GM18517 (cell line): ENCODE measurements around the gene LPIN1.
"Not testable (repeated sequence)": the region's sequence is repeated elsewhere in the genome, so short reads cannot be mapped to it uniquely, and the experiment has no call there.

Experiments
- ATAC-seq: cut with Tn5 transposase; IDR thresholded peaks from one replicate; pipeline ENCODE4 v1.9.1; 2021; ENCODE audit warnings: mild to moderate bottlenecking, moderate library complexity; ENCODE audit not compliant: unreplicated experiment

Gene LPIN1

DNA sequence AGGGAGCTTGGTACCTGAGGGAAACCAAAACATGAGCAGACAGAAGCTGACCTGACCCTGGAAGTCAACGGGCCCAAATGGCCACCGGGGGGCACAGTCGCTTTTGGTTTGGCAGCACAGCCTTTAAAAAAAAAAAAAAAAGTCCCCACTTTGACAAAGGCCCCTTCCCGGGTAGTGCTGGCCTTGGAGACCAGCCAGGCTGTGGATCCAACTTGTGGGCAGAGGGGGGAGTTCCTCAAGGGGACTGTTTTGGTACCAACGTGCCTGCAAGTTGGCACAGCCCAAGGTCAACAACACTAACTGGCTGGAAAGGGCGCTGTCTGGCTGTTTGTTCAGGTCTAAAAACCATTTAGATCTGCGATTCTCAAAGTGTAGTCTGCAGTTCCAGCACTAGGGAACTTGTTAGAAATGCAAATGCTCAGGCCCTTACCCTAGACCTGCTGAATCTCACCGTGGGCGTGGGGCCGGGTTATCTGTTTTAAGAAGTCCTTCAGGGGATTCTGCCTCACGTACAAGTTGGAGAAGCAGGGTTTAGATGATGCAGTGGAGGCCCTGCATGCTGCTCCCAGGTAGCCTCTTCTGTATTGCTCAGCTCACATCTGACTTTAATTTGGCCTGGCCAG lies 83.0 kb downstream of the LPIN1 start:
- ATAC-seq, result peak; percentile 32

DNA sequence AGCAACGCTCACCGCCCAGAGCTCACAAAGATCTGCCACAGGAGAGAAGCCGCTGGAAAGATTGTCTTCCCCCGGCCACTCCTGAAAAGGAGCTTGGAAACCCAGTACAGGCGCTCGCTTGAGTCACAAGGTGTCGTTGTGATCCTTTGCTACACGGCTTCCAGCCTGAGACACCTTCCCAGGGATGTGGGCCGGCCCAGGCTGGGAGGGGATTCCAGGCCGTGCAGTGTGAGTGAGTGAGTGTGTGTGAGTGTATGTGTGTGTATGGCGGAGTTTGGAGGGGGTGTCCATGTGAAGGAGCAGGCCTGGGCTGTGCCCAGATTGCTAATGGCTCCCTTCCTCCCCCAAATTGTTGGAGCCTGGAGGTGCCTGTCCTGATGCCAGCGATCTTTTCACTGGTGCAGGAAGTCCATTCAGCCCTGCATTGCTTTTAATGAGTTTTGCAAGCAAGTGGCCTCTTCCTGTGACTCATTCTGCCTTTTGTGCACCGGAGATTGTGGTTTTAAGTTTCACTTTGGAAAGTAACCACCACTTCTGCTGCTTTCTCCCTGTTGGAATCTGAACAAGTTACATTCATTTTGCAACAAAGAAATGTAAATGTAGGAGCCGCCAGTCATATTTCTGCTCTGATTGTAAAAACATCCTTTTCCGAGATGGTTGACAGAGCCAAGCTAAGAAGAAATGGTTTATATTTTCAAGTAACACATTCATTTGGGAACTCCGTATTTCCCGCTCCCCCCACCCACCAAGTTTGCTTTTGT lies 83.7 kb downstream of the LPIN1 start:
- ATAC-seq, result peak; percentile 82

DNA sequence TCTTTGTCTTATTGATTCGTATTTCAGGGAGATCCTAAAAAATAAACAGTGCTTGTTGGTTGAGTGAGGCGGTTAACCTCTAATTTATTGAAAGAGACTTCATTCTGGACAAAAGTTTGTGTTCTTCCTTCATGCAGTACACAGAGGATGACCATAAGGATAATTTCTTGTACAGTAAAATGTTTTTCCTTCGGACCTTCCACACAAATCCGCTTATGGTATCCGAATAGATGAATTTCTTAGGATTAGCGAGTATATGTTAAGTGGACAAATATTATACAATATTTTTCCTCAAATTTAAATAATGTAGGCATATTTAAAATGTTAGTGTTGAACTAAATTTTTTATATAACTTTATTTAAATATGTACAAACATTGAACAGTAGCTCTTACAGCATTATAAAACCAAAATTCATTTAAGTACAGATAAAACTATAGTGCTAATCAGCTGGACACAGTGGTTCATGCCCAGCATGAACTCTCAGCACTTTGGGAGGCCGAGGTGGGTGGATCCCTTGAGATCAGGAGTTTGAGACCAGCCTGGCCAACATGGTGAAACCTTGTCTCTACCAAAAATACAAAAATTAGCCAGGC lies 84.4 kb downstream of the LPIN1 start:
- no peak for ATAC-seq

DNA sequence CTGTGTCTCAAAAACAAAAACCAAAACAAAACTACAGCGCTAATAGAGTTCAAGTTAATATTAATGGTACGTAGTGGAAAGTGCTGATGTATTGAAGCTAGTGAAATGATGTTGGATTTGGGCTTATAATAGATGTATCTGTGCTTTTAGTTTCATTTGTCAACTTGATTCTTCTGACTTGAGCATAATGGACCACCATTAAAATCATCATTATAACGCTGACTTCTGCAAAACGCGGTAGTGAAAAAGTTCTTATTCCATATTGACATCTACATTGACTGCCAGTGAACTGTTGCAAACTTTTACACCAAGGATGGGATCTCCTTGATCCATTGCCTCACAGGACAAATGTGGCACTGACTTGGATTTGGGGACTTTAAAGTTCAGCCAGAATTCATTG lies 85.0 kb downstream of the LPIN1 start:
- no peak for ATAC-seq

DNA sequence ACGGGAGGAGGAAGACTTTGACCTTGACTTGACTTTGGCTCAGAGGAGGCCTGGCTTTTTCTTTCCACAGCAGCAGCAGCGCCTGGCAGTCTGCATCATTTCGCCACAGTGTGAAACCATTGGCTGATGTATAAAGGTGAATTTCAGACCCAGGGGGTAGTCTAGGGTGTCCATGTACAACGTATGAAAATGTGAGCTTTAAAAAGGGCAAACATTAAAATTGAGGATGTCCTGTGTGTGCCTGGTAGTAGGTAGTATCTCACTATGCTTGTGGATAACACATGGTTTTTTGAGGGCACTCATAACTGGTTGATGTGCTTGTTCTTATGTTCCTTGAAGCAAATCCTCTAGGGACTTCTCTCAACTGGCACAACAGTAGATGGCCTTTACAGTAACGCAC lies 86.1 kb downstream of the LPIN1 start:
- no peak for ATAC-seq

DNA sequence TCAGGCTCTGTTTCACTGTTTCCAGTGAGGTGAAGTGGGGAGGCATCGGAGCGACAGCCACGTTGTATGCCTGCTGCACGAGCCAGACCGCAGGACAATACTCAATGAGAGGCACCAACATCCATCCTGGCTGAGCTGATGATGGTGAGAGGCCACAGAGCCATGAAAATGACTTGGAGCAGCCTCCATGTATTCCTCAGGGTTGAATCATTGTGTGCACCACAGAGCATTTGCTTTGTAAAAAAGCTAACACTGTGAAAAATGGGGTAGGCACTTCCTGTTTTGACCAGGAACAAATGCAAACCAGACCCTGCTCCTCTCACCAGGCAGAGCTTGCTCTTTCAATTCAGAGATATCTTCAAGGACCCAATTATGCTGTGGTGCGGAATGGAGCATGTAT lies 87.2 kb downstream of the LPIN1 start:
- no peak for ATAC-seq

DNA sequence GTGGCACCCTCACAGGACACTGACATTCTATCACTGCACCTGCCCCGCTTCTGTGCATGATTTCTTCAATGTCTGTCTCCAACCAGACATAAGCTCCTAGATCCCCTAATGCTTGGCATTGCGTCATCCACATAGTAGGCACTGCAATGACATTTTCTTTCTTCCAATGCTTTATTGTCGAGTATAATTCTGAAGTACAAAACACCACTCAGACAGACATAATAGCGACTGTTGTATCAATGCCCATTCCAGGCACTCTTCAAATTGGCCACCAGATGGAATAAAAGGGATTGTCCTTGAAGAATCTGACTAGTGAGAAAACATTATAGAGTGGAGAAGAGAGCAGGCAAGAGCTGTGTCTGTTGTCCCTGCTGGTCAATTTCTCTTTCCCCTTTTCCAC lies 89.0 kb downstream of the LPIN1 start:
- ATAC-seq, result no peak

DNA sequence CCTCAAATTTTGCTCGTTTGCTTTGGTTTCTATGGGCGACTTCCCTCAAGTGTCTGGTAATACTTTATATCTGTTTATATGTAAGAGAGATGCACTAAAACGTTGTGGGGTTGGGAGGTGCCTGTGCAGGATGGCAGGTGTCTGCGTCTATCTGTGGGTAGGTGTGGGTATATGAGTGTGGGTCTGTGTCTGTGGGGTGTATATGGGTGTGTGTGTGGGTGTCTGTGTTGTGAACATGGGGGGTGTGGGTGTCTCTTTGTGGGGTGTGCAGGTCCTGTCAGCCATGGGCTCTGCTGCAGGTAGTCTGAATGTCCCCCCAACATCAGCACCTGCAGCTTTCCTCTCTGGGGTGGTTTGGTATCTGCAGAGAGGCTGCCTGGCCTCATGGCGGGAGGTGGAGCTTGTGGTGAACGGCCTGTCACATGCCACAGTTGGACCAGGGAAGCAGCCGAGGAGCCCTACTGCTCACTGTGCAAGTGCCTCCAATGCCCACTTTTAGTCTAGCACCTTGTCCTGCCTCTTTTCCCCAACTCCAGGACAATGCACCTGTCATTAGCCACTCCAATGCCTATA lies 90.3 kb downstream of the LPIN1 start:
- ATAC-seq, result no peak

DNA sequence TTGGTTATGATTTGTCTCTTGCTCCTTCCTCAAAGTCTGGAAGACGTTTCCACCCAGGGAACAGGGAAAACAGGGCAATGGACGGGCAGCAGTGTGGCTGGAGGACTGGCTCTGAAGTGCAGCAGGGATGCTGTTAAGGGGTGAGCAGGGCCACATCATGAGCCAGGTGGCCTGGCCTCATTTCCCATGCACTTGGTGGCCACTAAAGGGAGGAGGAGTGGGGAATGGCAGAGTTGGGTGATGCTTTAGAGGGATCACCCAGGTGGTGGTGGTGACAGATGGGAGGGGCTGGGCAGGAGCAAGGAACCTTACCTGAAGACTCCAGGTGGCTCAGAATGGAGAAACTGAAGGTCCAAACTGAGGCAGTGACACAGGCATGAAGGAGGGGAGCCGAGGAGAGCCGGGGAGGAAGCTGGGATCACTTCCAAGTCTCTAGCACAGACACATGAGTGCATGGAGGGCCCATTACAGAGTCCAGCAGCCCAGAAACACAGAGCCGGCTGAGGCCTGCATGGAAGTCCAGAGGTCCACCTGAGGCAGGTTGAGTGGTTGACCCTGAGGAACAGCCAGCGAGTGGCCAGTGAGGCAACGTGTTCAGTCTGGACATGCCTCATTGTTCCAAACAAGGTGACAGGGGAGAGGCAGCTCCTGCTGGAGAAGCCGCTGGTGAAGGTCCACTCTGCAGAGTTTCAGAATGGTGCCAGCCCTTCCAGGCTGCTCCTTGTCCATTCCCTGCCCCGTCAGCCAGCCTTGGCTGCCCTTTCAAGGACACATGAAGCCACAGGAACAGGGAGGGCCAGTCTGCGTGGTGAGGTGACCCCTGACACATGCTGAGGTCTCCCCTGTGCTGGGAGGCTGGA lies 91.7 kb downstream of the LPIN1 start:
- no peak for ATAC-seq

DNA sequence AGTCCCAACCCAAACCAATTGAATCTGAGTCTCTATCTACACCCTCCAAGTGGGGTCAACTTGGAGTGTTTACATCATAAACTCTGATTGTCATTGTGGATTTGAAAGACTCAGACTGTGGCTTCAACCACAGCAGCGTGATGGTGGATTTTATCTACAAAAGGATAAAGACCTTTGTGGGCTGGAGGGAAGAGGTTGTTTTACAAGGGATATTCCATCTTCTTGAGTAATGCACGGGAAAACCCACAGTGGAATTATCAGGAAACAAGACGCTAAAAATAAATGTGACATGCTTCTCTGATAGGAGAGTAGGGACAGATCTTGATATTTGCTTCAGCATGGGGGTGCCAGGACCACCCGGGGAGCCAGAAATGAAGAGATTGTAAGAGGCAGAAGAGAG lies 93.5 kb downstream of the LPIN1 start:
- ATAC-seq, result no peak

DNA sequence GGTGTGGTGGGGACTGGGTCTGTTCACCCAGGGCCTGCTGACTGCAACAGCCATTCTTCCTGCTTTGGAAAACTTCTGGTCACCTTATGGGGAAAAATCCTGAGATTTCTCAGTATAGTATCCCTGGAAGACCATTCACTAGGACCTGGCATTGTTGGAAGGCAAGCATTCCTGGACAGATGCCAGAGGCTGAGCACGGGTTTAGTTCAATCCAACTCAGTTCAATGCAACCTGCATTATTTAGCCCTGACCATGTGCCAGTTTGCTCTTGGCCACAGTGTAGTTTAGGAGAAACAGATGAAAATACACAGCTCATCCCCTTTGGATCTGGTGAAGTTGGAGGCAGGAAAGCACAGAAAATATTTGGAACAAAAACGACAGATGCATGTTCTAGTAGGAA lies 95.9 kb downstream of the LPIN1 start:
- no peak for ATAC-seq

DNA sequence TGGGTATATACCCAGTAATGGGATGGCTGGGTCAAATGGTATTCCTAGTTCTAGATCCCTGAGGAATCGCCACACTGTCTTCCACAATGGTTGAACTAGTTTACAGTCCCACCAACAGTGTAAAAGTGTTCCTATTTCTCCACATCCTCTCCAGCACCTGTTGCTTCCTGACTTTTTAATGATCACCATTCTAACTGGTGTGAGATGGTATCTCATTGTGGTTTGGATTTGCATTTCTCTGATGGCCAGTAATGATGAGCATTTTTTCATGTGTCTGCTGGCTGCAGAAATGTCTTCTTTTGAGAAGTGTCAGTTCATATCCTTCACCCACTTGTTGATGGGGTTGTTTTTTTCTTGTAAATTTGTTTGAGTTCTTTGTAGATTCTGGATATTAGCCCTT lies 98.4 kb downstream of the LPIN1 start:
- ATAC-seq, result not testable (repeated sequence)

DNA sequence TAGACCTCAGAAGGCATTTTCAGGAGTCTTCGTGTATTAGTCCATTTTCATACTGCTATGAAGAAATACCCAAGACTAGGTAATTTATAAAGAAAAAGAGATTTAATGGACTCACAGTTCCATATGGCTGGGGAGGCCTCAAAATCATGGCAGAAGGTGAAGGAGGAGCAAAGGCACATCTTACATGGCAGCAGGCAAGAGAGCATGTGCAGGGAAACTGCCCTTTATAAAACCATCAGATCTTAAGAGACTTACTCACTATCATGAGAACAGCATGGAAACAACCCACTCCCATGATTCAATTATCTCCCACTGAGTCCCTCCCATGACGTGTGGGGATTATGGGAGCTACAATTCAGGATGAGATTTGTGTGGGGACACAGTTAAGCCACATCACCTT lies 101.5 kb downstream of the LPIN1 start:
- ATAC-seq, result not testable (repeated sequence)

DNA sequence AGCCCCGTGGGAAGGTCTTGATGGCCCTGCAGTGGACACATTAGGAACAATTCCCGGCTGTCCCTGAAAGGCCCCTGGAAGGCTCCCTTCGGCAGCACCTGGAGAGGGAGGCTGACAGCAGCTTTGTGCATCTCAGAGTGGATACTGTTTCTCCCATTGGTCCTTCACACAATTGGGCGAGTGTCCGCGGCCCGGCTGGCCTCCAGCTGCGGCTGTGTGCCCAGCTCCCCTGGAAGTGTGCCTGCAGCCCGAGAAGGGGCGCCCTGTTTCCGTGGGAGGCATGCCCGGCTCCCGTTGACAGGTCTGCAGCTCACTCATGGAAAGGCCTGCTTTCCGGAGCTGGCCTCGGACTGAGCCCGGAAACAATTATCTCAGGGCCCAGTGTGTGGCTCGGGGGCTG lies 103.7 kb downstream of the LPIN1 start:
- ATAC-seq, result no peak

DNA sequence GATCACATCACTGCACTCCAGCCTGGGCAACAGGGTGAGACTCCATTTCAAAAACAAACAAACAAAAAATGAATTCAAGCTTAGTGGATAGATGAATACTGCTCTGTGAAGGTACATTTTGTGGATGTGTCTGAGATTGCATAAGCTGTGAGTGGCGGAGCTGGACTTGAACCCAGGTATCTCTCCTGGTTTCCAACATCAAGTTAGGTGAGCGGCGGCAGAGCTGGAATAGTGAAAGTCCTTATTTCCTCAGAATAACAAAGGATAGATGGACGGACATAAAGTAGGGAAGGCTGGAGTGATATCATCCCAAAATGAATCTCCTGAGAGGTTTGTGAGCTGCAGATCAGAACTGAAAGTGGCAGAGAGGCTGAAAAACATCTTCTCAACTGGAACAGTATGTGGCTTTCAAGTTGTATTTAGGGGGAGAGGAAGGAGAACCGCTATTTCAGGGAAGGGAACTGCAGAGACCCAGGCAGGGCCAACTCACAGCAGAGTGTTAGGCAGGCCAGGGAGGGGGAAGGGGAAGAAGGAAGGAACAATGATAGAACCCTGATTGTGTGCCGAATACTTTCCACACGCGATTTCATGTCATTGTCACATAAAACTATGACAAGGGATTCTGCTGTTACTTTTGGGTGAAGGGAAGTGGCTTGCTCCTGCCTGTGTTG lies 106.2 kb downstream of the LPIN1 start:
- no peak for ATAC-seq

DNA sequence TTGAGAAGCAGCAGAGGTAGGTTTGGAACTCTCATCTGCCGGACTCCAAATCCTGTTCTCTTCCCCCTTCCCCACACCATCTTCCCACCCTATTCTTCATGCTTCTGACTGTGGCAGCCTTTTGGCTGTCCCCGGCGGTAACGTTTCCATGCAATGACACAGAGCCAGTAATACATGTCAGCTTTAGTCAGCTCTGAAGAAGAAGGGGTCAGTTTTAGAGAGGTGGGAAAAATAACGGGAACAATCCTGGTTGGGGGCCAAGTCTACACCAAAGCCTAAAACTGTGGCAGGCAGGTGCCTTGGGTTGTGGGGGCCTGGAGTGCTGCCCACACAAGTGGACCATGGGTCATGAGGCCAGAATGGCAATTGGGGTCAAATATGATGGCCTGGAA lies 106.8 kb downstream of the LPIN1 start:
- ATAC-seq, result no peak

DNA sequence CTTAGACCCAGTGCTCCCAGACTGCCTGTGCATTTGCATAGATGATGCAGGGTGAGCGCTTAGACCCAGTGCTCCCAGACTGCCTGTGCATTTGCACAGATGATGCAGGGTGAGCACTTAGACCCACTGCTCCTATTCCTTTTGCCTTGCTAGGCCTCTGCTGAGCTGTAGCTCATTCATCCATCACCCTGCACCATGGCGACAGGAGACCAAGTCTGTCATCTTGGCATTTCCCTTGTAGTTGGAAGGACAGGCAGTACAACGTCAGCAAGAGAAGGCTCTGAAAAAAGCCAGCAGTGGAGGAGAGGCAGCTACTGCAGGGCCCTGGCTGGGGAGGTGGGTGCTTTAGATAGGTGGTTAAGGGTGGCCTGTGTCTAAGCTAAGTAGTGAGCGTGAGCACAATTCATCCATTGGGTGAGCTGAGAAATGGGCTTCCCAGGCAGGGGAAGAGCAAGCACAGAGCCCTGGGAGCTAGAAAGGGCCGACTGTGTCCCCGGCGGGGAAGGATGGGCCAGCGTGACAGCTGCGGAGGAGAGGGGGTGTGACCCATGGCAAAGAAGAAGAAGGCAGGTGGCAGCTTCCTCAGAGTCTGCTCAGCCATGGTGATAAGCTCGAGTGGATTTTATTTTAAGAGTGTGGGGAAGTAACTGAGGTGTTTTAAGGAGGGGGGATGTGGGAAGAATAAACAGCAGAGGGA lies 108.8 kb downstream of the LPIN1 start:
- ATAC-seq, result no peak

DNA sequence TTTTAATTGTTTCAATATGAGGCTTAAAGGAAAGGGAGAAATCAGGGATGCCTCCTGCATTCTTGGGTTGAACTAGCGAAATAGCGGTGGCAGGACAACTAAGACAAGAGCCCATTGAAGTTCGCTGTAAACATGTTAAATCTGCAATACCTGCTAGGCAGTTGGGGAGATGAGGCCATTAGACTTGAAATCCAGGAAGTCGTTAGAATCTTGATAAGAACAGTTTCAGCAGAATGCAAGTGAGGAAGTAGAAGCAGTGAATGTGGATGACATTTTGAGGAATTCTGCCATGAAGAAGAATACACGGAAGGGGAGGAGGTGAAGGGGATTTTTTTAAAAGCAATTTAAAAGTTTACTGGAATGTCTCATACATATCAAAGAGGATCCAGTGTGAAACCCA lies 109.7 kb downstream of the LPIN1 start:
- no peak for ATAC-seq

DNA sequence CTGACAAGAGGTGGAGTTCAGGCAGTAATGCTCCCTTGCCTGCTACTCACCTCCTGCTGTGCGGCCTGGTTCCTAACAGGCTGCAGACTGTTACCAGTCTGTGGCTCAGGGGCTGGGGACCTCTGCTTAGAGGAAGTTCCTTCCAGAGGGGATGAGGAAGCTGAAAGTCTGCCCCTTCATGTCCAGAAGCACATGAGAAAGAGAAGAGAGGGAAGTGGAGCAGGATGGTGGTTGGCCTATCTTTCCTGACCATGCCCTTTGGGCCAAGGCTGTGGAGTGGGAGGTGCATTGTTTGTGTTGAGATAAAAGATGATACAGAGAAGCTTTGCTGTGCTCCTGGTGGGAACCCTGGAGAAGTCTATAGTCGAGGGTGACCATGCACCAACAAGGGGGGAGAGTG lies 112.5 kb downstream of the LPIN1 start:
- ATAC-seq, result no peak

DNA sequence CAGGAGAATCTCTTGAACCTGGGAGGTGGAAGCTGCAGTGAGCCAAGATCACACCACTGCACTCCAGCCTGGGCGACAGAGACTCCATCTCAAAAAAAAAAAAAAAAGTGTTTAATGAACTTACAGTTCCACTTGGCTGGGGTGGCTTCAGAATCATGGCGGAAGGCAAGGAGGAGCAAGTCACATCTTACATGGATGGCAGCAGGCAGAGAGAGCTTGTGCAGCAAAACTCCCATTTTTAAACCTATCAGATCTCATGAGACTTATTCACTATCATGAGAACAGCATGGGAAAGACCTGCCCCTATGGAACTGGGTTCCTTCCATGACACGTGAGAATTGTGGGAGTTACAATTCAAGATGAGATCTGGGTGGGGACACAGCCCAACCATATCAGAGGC lies 113.5 kb downstream of the LPIN1 start:
- not testable (repeated sequence) for ATAC-seq
